Activated naive CD8-positive, alpha-beta T cell (primary cell): ENCODE results near the gene PUM1.
A peak's percentile ranks its signal among the peaks of the same experiment; 100 is the strongest.
"Not testable (repeated sequence)": the region's sequence is repeated elsewhere in the genome, so short reads cannot be mapped to it uniquely, and the experiment has no call there.

Source experiments
- H3K27ac Mint-ChIP-seq: one replicate; pipeline ENCODE4 v1.8.0; 2021; ENCODE audit warnings: mixed read lengths
- H3K27me3 Mint-ChIP-seq: one replicate; pipeline ENCODE4 v1.8.0; 2021; ENCODE audit warnings: mixed read lengths
- H3K36me3 Mint-ChIP-seq: one replicate; pipeline ENCODE4 v1.8.0; 2021; ENCODE audit warnings: mixed read lengths
- H3K4me1 Mint-ChIP-seq: one replicate; pipeline ENCODE4 v1.8.0; 2021; ENCODE audit warnings: low read depth, mixed read lengths
- H3K4me3 Mint-ChIP-seq: one replicate; pipeline ENCODE4 v1.8.0; 2021; ENCODE audit warnings: mild to moderate bottlenecking, mixed read lengths
- H3K9me3 Mint-ChIP-seq: one replicate; pipeline ENCODE4 v1.8.0; 2021; ENCODE audit warnings: low read depth, mixed read lengths

PUM1 gene

GRCh38 chr1:31082385-31082784, 16.9 kb upstream of the PUM1 start:
- Mint-ChIP-seq H3K4me3 (no peak overlapping the region), H3K36me3 (no peaks in the 10 kb centered on the region), H3K27me3 (no peaks in the 10 kb centered on the region), H3K27ac (no peak overlapping the region), H3K4me1 (no peaks in the 10 kb centered on the region), H3K9me3 (no peaks in the 10 kb centered on the region)

GRCh38 chr1:31073044-31073443, 7.5 kb upstream of the PUM1 start:
- H3K27ac Mint-ChIP-seq: no peak overlapping the region
- H3K9me3 Mint-ChIP-seq: no peaks in the 10 kb centered on the region

GRCh38 chr1:31072304-31072746, 6.8 kb upstream of the PUM1 start:
- no peaks in the 10 kb centered on the region for H3K36me3 Mint-ChIP-seq
- H3K4me1 Mint-ChIP-seq: no peaks in the 10 kb centered on the region
- no peaks in the 10 kb centered on the region for H3K9me3 Mint-ChIP-seq
- H3K4me3 Mint-ChIP-seq: no peak overlapping the region
- H3K27ac Mint-ChIP-seq: no peak overlapping the region
- no peaks in the 10 kb centered on the region for H3K27me3 Mint-ChIP-seq

More at GRCh38 chr1:31073044-31073443, 7.5 kb upstream of the PUM1 start:
- no peaks in the 10 kb centered on the region for H3K36me3 Mint-ChIP-seq
- H3K4me3 Mint-ChIP-seq: no peak overlapping the region
- no peaks in the 10 kb centered on the region for H3K4me1 Mint-ChIP-seq
- H3K27me3 Mint-ChIP-seq: no peaks in the 10 kb centered on the region

DNA sequence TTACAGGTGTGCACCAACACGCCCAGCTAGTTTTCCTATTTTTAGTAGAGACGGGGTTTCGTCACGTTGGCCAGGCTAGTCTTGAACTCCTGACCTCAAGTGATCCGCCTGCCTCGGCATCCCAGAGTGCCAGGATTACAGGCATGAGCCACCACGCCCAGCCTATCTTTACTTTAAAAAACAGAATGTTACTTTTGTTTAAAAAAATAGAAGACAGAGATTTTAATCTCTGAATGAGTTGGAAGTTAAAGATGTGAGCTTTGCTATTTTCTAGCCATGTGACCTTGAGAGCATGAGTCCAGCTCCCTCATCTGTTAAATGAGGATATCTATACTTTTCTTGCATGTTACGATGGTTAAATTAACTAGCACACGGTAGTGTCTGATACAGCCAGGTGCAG, 3.9 kb upstream of the PUM1 start:
- H3K36me3 Mint-ChIP-seq: no peaks in the 10 kb centered on the region
- no peaks in the 10 kb centered on the region for H3K9me3 Mint-ChIP-seq
- H3K27me3 Mint-ChIP-seq: no peaks in the 10 kb centered on the region
- no peaks in the 10 kb centered on the region for H3K4me1 Mint-ChIP-seq
- H3K27ac Mint-ChIP-seq: no peak overlapping the region
- H3K4me3 Mint-ChIP-seq: no peak overlapping the region

- H3K36me3 Mint-ChIP-seq: peaks cover 3% of the 10 kb centered on the region
- H3K4me1 Mint-ChIP-seq: peaks cover 30% of the 10 kb centered on the region
- peak overlapping the region; percentile 97 for H3K4me3 Mint-ChIP-seq
- no peaks in the 10 kb centered on the region for H3K9me3 Mint-ChIP-seq
- H3K27ac Mint-ChIP-seq: peak overlapping the region; percentile 99
- H3K27me3 Mint-ChIP-seq: no peaks in the 10 kb centered on the region
Measured at GRCh38 chr1:31064718-31065309, 703 bp downstream of the PUM1 start.

- Mint-ChIP-seq H3K4me1 (peaks cover 35% of the 10 kb centered on the region), H3K27me3 (no peaks in the 10 kb centered on the region)
Measured at GRCh38 chr1:31064111-31064717, 1.3 kb downstream of the PUM1 start.

GRCh38 chr1:31063631-31064030, 1.9 kb downstream of the PUM1 start:
- Mint-ChIP-seq H3K27ac (peak overlapping the region; percentile 99), H3K9me3 (no peaks in the 10 kb centered on the region), H3K36me3 (peaks cover 6% of the 10 kb centered on the region), H3K4me1 (peaks cover 40% of the 10 kb centered on the region), H3K27me3 (no peaks in the 10 kb centered on the region), H3K4me3 (peak overlapping the region; percentile 97)

More at GRCh38 chr1:31064111-31064717, 1.3 kb downstream of the PUM1 start:
- peak overlapping the region; percentile 99 for H3K27ac Mint-ChIP-seq
- H3K9me3 Mint-ChIP-seq: no peaks in the 10 kb centered on the region
- H3K4me3 Mint-ChIP-seq: peak overlapping the region; percentile 97
- H3K36me3 Mint-ChIP-seq: peaks cover 3% of the 10 kb centered on the region

DNA sequence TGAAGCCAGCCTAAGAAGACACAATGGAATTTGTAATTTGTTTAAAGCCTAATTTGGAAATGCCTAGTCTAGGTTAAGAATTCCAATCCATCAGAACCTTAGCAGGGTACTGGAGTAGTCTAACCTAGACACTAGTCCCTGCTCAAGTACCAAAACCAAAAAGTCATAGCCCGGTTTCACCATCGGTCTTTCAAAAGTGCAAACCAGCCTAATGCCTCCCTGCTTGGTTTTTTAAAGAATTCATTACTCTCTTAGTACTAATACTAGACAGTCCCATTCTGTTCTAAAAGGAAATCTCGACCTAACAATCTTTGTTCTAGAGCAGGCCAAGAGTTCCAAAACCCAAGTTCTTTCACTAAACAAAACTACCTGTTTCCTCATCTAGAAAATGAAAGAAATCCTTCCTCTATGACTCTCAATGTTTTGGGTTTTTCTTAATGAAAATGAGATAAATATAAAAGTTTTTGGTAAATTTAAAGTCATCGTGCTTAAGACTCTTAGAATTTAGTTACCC, 2.6 kb downstream of the PUM1 start:
- peak overlapping the region; percentile 64 for H3K27ac Mint-ChIP-seq
- H3K9me3 Mint-ChIP-seq: no peaks in the 10 kb centered on the region
- H3K36me3 Mint-ChIP-seq: peaks cover 9% of the 10 kb centered on the region
- peaks cover 47% of the 10 kb centered on the region for H3K4me1 Mint-ChIP-seq
- H3K27me3 Mint-ChIP-seq: no peaks in the 10 kb centered on the region
- peak overlapping the region; percentile 97 for H3K4me3 Mint-ChIP-seq

GRCh38 chr1:31062162-31062866, 3.2 kb downstream of the PUM1 start:
- not testable (repeated sequence) for H3K9me3 Mint-ChIP-seq, H3K36me3 Mint-ChIP-seq, H3K27me3 Mint-ChIP-seq
- peaks cover 51% of the 10 kb centered on the region for H3K4me1 Mint-ChIP-seq
- H3K27ac Mint-ChIP-seq: peak overlapping the region; percentile 64
- peak overlapping the region; percentile 97 for H3K4me3 Mint-ChIP-seq

DNA sequence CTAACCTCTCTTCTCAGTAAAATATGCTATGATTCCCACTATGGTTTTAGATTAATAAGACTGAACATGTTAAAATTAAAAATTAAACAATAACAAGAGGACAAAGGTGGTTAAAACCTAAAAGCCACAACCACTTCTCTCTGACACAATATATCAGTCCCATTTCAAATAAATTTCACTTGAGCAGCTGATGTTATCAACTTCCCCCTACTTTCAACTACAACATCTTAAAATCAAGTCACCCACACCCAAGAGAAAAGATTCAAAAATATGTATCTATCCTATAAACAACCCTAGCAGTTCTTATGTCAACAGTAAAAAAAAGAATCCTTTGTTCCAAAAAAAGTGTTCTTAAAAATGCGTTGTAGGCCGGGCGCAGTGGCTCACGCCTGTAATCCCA, 7.5 kb downstream of the PUM1 start:
- H3K4me3 Mint-ChIP-seq: peak overlapping the region; percentile 48
- peaks cover 9% of the 10 kb centered on the region for H3K36me3 Mint-ChIP-seq
- H3K9me3 Mint-ChIP-seq: no peaks in the 10 kb centered on the region
- peak overlapping the region; percentile 56 for H3K27ac Mint-ChIP-seq
- H3K4me1 Mint-ChIP-seq: peaks cover 70% of the 10 kb centered on the region
- H3K27me3 Mint-ChIP-seq: no peaks in the 10 kb centered on the region

GRCh38 chr1:31055953-31056352, 9.6 kb downstream of the PUM1 start:
- peaks cover 6% of the 10 kb centered on the region for H3K36me3 Mint-ChIP-seq
- peaks cover 64% of the 10 kb centered on the region for H3K4me1 Mint-ChIP-seq
- H3K4me3 Mint-ChIP-seq: peak overlapping the region; percentile 48
- peak overlapping the region; percentile 83 for H3K27ac Mint-ChIP-seq
- no peaks in the 10 kb centered on the region for H3K27me3 Mint-ChIP-seq
- no peaks in the 10 kb centered on the region for H3K9me3 Mint-ChIP-seq

DNA sequence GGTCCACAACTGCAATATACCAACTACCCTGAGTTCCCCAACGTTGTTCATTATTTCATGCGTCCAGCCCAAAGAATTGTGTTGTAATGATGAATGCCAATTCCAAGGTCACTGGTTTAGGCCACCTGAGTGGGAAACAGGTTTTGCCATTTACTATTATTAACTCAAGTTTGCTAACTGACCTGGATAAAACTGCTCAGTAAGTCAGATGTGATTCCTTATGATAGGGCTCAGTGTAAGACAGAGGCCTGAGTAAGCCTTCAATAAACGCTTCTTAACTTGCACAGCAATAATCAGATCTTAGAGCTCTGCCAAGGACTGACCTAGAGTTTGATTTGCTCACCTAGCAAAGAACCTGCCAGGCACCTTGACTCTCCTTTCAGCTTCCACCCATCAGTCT, 10.0 kb downstream of the PUM1 start:
- no peaks in the 10 kb centered on the region for H3K27me3 Mint-ChIP-seq
- H3K4me3 Mint-ChIP-seq: peak overlapping the region; percentile 48
- peaks cover 64% of the 10 kb centered on the region for H3K4me1 Mint-ChIP-seq
- H3K9me3 Mint-ChIP-seq: no peaks in the 10 kb centered on the region
- peaks cover 6% of the 10 kb centered on the region for H3K36me3 Mint-ChIP-seq
- peak overlapping the region; percentile 83 for H3K27ac Mint-ChIP-seq

- Mint-ChIP-seq H3K4me1 (peaks cover 66% of the 10 kb centered on the region), H3K27me3 (no peaks in the 10 kb centered on the region), H3K9me3 (no peaks in the 10 kb centered on the region), H3K36me3 (peaks cover 6% of the 10 kb centered on the region), H3K4me3 (peak overlapping the region; percentile 48), H3K27ac (peak overlapping the region; percentile 83)
Measured at GRCh38 chr1:31054958-31055481, 10.5 kb downstream of the PUM1 start.

- Mint-ChIP-seq H3K4me1 (peaks cover 63% of the 10 kb centered on the region), H3K27me3 (no peaks in the 10 kb centered on the region), H3K4me3 (peak overlapping the region; percentile 48), H3K36me3 (peaks cover 6% of the 10 kb centered on the region), H3K27ac (peak overlapping the region; percentile 83), H3K9me3 (no peaks in the 10 kb centered on the region)
Measured at GRCh38 chr1:31054349-31054748, 11.2 kb downstream of the PUM1 start.

GRCh38 chr1:31052613-31053012, 12.9 kb downstream of the PUM1 start:
- H3K4me3 Mint-ChIP-seq, H3K9me3 Mint-ChIP-seq, H3K27me3 Mint-ChIP-seq, H3K36me3 Mint-ChIP-seq: not testable (repeated sequence)
- Mint-ChIP-seq H3K27ac (peak overlapping the region; percentile 50), H3K4me1 (peaks cover 51% of the 10 kb centered on the region)
